D721Med (cell line): ENCODE measurements around the gene DIDO1.

Source experiments
- DNase-seq: peaks from one replicate; pipeline ENCODE4 v3.0.0; 2011; ENCODE audit warnings: low spot score; ENCODE audit not compliant: insufficient read length
- FAIRE-seq: peaks from 2 replicates; lab custom pipeline; 2011; peaks lifted over from hg19 to GRCh38; lab: Jason Lieb, UNC
- TF ChIP-seq, protein P1 (sequence below): IDR thresholded peaks from 2 replicates; pipeline ENCODE4 v1.5.1; 2012; ENCODE audit warnings: mild to moderate bottlenecking, control low read depth; ENCODE audit not compliant: insufficient read depth; ENCODE audit errors: missing control alignments

Gene DIDO1

DNA sequence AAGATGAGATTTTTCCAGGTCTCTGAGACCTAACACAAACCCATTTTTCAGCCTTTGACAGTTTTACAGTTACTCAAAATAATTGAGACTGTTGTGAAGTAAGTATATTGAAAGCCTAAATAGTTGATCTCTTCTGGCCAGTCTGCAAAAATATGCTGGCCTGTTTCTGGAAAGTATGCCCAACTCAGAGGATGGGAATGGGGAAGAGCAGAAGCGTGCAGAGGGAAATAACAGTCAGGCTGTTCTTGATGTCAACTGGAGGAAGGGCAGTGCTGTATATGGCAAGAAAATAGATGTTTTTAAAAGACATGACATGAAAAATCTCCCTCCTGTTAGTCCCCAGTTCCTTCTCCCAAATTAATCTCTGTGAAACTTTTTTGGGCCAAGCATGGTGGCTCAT, 15.5 kb upstream of the DIDO1 start:
- DNase-seq: no peak
- TF ChIP-seq, protein P1, sequence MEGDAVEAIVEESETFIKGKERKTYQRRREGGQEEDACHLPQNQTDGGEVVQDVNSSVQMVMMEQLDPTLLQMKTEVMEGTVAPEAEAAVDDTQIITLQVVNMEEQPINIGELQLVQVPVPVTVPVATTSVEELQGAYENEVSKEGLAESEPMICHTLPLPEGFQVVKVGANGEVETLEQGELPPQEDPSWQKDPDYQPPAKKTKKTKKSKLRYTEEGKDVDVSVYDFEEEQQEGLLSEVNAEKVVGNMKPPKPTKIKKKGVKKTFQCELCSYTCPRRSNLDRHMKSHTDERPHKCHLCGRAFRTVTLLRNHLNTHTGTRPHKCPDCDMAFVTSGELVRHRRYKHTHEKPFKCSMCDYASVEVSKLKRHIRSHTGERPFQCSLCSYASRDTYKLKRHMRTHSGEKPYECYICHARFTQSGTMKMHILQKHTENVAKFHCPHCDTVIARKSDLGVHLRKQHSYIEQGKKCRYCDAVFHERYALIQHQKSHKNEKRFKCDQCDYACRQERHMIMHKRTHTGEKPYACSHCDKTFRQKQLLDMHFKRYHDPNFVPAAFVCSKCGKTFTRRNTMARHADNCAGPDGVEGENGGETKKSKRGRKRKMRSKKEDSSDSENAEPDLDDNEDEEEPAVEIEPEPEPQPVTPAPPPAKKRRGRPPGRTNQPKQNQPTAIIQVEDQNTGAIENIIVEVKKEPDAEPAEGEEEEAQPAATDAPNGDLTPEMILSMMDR: no peak
- no peak for FAIRE-seq

DNA sequence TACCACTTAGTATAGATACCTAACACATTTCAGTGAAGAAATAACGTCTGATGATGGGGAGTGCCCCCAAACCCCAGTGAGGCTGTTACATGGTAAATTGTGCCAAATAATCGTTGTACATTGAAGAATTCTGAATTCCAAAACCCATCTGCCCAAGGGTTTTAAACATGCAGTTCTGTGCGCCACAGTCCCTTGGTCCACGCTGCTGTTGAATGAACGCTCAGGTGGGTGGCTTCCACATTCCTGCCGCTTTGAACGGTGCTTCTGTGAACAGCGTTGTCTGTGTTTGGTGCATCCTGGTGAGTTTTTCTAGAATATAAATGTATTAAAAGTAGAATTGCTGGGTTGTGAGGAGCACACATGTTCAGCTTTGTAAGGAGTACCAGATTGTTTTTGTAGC, 14.6 kb upstream of the DIDO1 start:
- TF ChIP-seq, protein P1: no peak
- DNase-seq: no peak
- no peak for FAIRE-seq

DNA sequence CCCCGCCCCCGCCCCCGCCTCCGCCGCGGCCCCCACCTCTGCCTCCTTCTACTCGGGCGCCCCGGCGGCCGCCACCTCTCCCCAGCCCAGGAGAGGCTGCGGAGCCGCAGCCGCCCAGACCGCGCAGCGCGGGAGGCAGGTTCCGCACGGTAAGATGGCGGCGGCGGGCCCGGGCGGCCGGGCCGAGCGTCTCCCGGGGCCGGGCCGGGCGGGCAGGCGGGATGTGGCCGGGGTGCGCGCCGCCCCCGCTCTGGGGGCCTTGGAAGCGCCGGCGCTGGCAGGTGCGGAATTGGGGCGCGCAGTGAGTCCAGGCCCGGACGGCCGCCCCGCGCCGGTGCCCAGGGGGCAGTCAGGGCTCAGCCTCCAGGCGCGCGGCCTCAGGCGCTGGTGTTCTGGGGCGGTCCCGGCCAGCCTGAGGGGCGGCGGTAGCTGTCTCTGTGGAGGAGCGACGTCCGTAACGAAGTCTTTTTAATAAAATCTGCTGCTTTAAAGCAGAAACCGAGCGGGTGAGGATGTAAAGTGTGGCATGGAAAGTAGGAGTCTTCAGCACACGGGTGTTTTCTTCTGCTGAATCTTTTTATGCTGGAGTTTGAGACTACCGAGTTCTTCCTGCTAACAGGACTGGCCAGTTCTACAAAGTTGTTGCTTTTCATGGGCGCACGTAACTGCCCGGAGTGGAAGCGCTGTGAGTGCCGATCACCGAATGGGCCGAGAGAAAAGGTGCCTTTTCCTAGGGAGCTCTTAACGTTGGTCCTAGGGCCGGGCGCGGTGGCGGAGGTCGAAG, 12.0 kb upstream of the DIDO1 start, which contains the start of gene GID8:
GID8 (plus strand) TSS at position 43 of the 784 bp plus-strand sequence. CDS start 3,356 bp downstream, outside the sequence.
- DNase-seq (no peak), FAIRE-seq (no peak)
- TF ChIP-seq, protein P1: no peak

DNA sequence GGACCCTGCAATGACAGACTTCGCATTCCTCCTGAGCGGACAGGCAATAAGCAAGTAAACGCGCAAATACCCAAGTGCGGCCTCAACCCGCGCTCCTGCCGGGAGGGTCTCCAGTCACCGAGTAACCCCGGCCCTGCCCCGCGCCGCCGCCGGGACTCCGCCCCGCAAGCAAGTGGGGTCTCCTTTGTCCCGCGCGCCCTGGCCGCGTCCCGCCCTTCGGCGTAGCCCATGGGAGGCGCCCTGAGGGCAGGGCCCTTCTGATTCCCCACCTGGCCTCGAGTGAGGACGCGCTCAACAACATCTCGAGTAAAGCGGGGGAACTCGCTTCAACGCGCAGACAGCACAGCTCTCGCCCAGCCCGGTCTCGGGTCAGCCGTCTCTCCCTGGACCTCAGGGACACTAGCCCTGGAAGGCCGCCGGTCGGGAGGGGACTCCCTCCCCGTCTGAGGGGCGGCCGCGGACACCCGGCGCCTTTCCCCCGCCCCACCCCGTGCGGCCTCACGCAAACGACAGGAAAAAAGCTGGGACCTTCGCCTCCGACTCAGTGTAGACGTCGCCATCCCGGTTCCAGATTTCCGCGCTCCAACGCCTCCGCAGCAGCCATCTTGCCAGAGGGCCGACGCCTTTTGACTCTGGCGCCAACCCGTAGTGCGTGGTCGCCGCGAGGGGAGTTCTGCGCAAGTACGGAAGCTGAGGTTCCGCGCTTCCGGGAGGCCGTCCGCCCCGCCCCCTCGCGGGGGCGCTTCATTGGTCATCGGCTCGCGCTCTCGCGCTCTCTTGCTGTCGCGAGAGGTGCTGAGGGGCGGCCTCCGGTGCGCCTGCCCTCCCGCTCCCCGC, 11.2 kb upstream of the DIDO1 start:
- FAIRE-seq (no peak), DNase-seq (peak; percentile 80)
- TF ChIP-seq, protein P1: no peak

DNA sequence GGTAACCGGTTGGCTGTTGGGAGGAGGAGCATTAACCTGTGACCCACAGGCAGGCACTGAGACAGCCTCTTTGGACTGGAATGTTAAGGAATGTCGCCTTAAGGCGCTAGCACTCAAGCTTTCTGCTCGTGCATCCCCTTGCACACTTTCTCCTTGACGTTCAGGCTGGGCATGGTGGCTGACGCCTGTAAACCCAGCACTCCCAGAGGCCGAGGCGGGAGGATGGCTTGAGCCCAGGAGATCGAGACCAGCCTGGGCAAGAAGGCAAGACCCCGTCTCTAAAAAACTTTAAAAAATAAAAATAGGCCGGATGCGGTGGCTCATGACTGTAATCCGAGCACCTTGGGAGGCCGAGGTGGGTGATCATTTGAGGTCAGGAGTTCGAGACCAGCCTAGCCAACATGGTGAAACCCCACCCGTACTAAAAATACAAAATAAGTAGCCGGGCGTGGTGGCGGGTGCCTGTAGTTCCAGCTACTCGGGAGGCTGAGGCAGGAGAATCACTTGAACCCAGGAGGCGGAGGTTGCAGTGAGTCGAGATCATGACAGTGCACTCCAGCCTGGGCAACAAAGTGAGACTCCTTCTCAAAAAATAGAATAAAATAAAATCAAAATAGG, 9.8 kb upstream of the DIDO1 start:
- DNase-seq (no peak), FAIRE-seq (no peak)
- TF ChIP-seq, protein P1: no peak

DNA sequence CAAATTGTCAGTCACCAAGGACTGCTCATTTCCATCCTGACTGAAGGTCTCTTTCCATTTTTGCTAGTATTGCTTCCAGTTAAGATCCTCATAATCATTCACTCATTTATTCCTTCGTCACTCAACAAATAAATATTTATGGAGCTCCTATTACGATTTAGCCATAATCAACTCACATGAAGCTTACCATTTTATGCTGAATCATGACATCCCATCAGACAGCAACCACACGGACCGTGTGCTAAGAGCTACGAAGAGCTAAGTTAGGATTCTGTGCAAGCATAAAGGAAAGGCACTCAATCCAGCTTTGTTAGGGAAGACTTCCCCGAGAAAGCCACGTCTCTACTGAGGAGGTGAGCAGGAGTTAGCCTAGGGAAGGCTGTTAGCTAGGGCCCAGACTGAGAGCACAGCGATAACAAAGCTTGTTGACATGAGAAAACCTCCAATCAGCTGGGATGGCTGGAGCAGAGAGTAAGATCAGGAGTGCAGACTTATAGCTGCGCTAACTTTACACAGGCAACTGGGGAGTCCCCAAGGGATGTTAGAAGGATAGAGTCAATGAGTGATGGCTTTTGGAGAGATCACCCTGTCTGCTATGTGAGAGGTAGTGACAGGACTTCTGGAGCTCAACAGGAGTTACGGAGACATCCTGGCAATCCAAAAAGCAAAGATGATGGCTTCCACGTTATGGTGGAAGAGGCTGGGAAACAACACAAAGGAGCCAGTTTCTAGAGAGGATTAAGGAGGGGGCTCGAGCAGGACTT, 9.1 kb upstream of the DIDO1 start:
- FAIRE-seq (no peak), DNase-seq (no peak)

More for the DNA sequence above, 9.1 kb upstream of the DIDO1 start:
- TF ChIP-seq, protein P1: no peak
